Fibroblast of the aortic adventitia (primary cell): ENCODE measurements around the gene GPR161. TPM values are rescaled to one million over a fixed set of nuclear protein-coding genes. Genes with fewer than 3 reads are reported as not detected.

Experiments
- DNase-seq: peaks from one replicate; pipeline ENCODE4 v3.0.0-alpha.2; 2010; ENCODE audit warnings: low read depth
- H3K4me3 ChIP-seq: 2 replicates; pipeline ENCODE4 v1.5.1; 2011; ENCODE audit warnings: low read depth, mild to moderate bottlenecking, control low read depth, low read length, moderate library complexity
- total RNA-seq: library from RNA; depleted of rRNA; stranded (reverse); fragments of >200 nt; gene quantifications from 2 replicates; pipeline ENCODE4 v1.2.3, GENCODE V29; 2012; ENCODE audit warnings: low replicate concordance
- TF ChIP-seq, protein P1 (sequence below): IDR thresholded peaks from 2 replicates; pipeline ENCODE4 v1.5.1; 2011; ENCODE audit warnings: mild to moderate bottlenecking, low read length, control low read depth, inconsistent platforms; ENCODE audit not compliant: insufficient read depth

Gene GPR161
- total RNA-seq, 1 donor, result 12.3 TPM

DNA sequence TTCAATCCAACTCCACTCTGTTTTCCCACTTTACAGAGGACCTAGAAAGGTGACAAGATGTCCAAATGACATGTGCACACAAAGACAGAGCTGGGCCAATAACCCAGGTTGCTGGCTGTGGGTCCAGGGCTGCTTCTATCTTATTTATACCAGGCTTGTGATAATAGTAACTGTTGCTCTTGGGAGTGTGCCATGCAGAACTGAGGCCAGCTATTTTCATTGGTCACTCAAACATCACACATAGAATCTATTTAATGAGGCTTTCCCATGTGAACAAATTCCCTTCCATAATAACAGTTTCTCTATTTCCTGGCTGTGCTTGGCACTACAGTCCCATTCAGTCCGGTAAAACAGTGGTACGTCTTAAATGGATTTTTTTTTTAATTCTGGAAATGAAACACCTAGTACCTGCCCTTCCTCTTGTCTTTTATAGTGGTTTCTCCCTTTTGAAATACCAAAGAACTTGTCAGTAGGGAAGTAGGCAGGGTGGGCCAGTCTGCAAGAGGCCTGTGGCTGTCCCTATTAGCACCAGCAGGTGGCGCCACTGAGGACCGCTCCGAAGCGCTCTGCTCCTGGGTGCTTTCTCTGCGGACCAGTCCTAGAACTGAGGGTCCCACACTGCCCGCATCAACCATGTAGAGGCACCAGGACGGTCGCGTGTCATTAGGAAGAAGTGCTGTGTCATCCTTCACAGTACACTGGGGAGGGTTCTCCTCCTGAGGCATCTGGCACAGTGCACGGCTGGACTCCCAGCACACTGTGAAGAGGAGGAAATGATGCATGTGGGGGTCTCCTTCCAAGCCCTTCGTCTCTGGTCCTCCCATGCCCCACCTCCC lies 52.1 kb downstream of the GPR161 start:
- DNase-seq, result peak; percentile 62
- H3K4me3 ChIP-seq, result no peak overlapping the region
- TF ChIP-seq, protein P1, sequence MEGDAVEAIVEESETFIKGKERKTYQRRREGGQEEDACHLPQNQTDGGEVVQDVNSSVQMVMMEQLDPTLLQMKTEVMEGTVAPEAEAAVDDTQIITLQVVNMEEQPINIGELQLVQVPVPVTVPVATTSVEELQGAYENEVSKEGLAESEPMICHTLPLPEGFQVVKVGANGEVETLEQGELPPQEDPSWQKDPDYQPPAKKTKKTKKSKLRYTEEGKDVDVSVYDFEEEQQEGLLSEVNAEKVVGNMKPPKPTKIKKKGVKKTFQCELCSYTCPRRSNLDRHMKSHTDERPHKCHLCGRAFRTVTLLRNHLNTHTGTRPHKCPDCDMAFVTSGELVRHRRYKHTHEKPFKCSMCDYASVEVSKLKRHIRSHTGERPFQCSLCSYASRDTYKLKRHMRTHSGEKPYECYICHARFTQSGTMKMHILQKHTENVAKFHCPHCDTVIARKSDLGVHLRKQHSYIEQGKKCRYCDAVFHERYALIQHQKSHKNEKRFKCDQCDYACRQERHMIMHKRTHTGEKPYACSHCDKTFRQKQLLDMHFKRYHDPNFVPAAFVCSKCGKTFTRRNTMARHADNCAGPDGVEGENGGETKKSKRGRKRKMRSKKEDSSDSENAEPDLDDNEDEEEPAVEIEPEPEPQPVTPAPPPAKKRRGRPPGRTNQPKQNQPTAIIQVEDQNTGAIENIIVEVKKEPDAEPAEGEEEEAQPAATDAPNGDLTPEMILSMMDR, result peak; percentile 98

DNA sequence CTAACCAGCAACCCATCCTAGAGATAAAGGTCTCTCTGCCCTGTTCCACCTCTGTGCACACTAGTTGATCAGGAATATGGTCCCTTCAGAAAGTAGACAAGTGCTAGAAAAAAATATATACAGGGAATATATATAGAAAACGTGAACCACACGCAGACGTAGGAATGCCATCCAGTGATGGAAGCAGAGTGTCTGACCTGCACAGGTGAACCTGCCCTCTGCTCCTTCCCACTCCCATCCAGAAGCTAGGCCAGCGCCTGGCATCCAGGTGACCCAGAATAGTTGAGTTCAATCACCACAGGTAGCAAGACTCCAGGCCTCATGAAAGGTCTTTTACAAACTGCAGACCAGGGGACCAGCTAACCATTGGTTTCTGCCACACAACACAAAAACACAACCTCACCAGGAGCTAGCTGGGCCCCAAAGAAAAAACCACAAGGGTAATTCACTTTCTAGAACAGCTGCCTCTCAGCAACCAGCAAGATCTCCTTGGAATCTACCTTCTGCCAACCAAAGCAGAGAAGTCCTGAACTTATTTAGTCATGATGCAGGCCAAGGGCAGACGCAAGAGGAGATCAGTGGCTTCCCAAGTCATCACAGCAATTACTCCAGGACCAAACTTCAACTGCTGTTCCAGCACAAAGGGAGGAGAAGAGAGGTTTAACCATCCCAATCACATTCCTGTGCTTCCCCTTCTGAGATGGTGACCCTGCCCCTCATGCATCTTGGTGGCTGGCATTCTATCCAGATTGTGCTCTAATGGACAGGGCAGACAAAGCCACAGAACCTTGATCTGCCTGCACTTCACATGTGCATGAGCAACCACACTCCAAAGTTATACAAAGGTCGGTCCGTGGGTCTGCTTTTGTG lies 53.0 kb downstream of the GPR161 start:
- peak; percentile 6 for DNase-seq
- TF ChIP-seq, protein P1, result no peak
- no peak overlapping the region for H3K4me3 ChIP-seq

DNA sequence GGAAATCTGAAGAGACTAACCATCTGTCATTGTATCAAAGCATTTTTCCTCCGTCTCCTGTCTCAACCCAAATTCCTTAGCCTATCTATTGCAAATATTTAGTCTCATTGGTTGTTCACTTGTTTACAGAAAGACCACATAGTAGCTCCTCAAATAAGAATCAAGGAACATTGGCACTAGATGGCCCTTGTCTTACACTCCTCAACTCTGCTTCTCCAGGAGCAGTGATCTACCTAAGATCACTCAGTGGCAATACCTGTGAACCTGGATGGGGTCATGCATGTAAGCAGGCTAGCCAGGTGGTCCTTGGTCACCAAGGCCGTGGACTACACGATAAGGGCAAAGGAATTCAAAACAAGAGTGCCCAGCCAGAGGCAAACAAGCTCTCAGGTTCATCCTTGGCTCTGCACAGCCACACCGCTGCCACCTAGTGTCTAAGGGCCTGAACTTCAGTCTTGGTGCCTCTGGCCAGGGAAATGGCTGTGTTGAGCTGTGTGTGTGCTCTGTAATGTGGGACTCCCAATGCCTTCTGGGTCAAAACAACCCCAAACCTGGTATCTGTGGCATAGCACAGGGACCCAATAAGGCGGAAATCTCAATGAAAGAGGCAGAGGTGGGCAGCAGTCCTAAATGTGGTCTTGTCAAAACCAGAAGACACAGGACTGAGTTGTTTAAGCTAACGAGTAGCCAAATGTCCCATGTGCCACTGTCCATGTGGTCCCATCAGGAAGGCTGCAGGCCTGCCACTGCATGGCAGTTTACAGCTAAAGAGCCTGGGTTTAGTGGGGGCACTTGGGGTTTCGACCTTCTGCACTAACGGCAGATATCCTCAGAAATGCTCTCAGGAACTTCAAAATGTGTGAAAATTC lies 54.5 kb downstream of the GPR161 start:
- DNase-seq, result peak; percentile 81
- TF ChIP-seq, protein P1, result peak; percentile 98

DNA sequence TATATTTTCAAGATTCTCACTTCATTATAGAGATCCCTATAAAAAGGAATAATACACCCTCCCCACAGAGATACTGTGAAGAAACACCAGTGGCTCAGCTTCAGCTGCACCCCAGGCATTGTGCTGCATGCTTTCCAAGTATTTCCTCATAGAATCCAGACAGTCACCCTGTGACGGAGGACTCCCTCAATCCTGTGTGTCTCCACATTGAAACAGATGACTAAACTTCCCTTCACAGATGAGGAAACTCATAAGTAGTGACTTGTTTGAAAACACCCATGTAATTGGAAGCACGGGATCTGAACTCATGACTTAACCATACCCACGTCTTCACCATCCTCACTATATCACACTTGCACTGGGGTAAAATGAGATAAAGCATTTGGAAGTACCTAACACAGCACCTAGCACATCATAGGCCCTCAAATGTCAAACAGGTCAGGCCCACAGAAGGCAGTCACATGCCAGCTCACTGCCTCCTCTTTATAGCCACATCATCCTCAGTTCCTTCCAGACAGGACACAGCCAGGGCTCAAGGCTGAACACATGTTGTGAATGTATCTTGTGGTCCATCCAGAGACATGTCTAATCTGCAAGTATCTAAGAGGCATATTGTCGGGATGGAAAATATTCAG lies 55.2 kb downstream of the GPR161 start:
- H3K4me3 ChIP-seq, result no peak overlapping the region
- TF ChIP-seq, protein P1, result no peak
- DNase-seq, result peak; percentile 93

More for the DNA sequence above, 54.5 kb downstream of the GPR161 start:
- no peak overlapping the region for H3K4me3 ChIP-seq

DNA sequence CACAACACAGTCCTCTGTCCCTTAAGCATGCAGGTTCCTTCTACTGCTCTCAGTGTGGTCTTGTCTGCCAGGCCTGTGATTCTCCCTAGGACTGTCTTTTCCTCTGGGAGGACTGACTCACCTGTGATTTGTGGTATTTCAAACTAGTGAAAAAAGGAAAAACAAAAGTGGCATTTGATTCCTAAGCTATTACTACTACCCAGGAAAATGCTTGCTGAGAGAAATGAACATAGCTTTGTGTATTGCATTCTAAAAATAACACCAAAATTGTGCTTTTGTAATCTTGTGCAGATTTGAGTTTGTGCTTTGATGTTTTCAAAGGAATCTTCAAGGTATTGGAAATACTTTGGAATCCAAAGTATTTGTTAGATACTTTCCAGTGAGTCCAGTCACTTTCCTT lies 57.0 kb downstream of the GPR161 start:
- TF ChIP-seq, protein P1, result no peak
- peak; percentile 68 for DNase-seq
- H3K4me3 ChIP-seq, result no peak overlapping the region

DNA sequence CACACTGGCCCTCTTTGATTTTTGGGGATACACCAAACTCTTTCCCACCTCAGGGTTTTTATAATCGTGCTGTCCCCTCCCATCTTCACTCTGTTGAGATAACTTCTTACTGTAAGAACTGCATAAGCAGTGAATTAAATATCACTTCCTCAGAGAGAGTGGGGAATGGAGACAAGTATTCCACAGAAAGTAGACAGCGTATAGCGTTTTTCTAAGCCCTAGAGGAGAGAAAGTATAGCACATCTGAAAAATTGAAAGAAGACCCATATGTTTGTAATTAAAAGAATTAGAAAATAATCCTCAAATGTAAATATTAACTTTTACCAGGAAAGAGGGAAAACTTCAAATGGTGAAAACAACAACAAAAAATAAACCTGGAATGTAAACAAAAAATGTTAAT lies 67.3 kb downstream of the GPR161 start:
- TF ChIP-seq, protein P1, result no peak
- DNase-seq, result no peak
- no peak overlapping the region for H3K4me3 ChIP-seq
